ENCODE measurements around the gene KRTAP12-1. TPM values are rescaled to one million over a fixed set of nuclear protein-coding genes. Genes with fewer than 3 reads are reported as not detected.

The KRTAP12-1 gene
- total RNA-seq, 2 donors from 2014 or later, result not detected

- no peaks in the 10 kb centered on the region for H3K9me3 ChIP-seq
- H3K4me1 ChIP-seq, result no peaks in the 10 kb centered on the region
- peaks cover 0 to 3% of the 10 kb centered on the region in 2 donors for H3K27me3 ChIP-seq
- ATAC-seq (no peak), DNase-seq (no peak)
- intact Hi-C loops (cut with DNase I), result no loop called here
- WGBS, 2 donors, result 79% methylated on average over 14 of the region's 14 CpGs
- H3K4me3 ChIP-seq, result no peak overlapping the region
- TF ChIP-seq CTCF (IDR thresholded peaks at IDR 0.05) (no peak), POLR2A (IDR thresholded peaks at IDR 0.05) (no peak)
- H3K27ac ChIP-seq, result no peak overlapping the region
- H3K36me3 ChIP-seq (replicated peaks in 1 of 2; ENCODE audit: insufficient read depth in 1 of 2, low read depth in 2 of 2), result no peaks in the 10 kb centered on the region
Observed at GRCh38 chr21:44728716-44729115, 46.8 kb upstream of the KRTAP12-1 start.

DNA sequence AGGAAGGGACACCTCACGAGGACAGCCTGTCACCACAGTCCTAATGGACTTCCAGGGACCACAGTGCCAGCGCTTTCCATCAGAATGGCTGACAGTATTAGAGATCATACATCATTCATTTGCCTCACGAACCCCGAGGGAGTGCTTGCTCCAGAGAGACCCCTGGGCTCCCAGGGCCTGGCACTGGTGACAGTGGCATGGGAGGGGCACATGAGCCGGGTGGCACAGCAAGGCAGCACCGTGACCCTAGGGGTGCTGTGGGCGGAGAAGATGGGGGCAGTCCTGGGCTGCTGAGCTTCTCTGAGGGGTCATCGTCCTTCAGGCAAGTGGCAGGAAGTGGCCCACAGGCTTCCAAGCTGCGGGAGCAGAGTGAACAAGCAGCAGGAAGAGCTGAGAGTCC is 45.8 kb upstream of the KRTAP12-1 start:
- peaks cover 0 to 11% of the 10 kb centered on the region in 2 donors for H3K27me3 ChIP-seq
- DNase-seq (no peak), ATAC-seq (no peak)
- intact Hi-C loops (cut with DNase I), result no loop called here
- TF ChIP-seq CTCF (IDR thresholded peaks at IDR 0.05) (no peak), POLR2A (IDR thresholded peaks at IDR 0.05) (no peak)
- no peaks in the 10 kb centered on the region for H3K9me3 ChIP-seq
- no peaks in the 10 kb centered on the region for H3K36me3 ChIP-seq (replicated peaks in 1 of 2; ENCODE audit: insufficient read depth in 1 of 2, low read depth in 2 of 2)
- no peaks in the 10 kb centered on the region for H3K4me1 ChIP-seq
- WGBS, 2 donors, result 52 to 56% methylated on average over 8 of the region's 9 CpGs
- no peak overlapping the region for H3K4me3 ChIP-seq
- no peak overlapping the region for H3K27ac ChIP-seq

DNA sequence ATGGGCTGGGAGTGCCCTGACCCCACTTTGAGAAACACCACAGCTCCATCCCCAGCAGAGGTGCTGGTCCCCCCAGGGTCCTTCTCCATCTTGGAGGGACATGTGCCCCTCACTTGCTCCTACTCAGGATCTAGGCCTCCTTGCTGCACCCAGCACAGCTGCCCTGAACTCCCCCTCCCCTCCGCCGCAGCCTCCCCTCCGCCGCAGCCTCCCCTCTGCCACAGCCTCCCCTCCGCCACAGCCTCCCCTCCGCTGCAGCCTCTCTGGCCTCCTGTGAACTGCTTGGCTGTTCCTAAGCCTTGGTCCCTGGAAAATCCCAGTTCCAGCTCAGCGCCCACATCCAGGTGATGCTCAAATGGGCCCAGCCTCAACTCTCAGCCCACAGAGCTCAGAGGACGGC is 45.4 kb upstream of the KRTAP12-1 start:
- Histone ChIP-seq H3K4me1 (no peaks in the 10 kb centered on the region), H3K27ac (no peak overlapping the region), H3K27me3 (peaks cover 0 to 11% of the 10 kb centered on the region in 2 donors), H3K9me3 (no peaks in the 10 kb centered on the region), H3K36me3 (replicated peaks in 1 of 2; ENCODE audit: insufficient read depth in 1 of 2, low read depth in 2 of 2) (no peaks in the 10 kb centered on the region), H3K4me3 (no peak overlapping the region)
- ATAC-seq (no peak), DNase-seq (no peak)
- intact Hi-C loops (cut with DNase I), result no loop called here
- TF ChIP-seq POLR2A (IDR thresholded peaks at IDR 0.05) (no peak), CTCF (IDR thresholded peaks at IDR 0.05) (no peak)
- WGBS, 2 donors, result 67 to 79% methylated on average over 6 to 8 of the region's 8 CpGs

DNA sequence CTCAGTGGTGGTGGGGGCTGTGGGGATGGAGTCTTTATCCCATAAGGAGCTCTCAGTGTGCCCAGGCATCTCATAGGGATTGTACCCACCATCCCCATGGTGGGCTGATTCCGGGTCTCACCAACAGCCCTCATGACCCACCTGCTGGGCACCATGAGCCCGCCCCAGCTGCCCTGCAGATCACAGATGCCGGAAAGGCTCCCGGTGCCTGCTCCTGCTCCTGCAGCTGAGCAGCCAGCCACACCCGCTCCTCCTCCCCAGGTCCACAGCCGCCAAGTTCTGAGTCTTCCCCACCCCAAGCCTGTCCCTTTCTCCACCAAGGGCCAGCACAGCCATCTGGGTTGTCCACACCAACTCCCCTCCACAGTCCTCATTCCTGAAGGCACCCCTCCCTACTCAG is 44.9 kb upstream of the KRTAP12-1 start:
- no peaks in the 10 kb centered on the region for H3K36me3 ChIP-seq (replicated peaks in 1 of 2; ENCODE audit: insufficient read depth in 1 of 2, low read depth in 2 of 2)
- DNase-seq (no peak), ATAC-seq (no peak)
- H3K4me3 ChIP-seq, result no peak overlapping the region
- intact Hi-C loops (cut with DNase I), result no loop called here
- WGBS, 2 donors, result 68 to 77% methylated on average over 6 of the region's 6 CpGs
- H3K27ac ChIP-seq, result no peak overlapping the region
- H3K9me3 ChIP-seq, result no peaks in the 10 kb centered on the region
- H3K4me1 ChIP-seq, result no peaks in the 10 kb centered on the region
- H3K27me3 ChIP-seq, result peaks cover 0 to 11% of the 10 kb centered on the region in 2 donors
- TF ChIP-seq POLR2A (IDR thresholded peaks at IDR 0.05) (no peak), CTCF (IDR thresholded peaks at IDR 0.05) (no peak)

- DNase-seq (no peak), ATAC-seq (no peak)
- no peak for TF ChIP-seq POLR2A (IDR thresholded peaks at IDR 0.05)
- TF ChIP-seq CTCF (IDR thresholded peaks at IDR 0.05), result no peak
- no peak overlapping the region for H3K4me3 ChIP-seq
- 73 to 80% methylated on average over 11 to 14 of the region's 14 CpGs for WGBS, 2 donors
- H3K9me3 ChIP-seq, result no peaks in the 10 kb centered on the region
- peaks cover 0 to 11% of the 10 kb centered on the region in 2 donors for H3K27me3 ChIP-seq
- intact Hi-C loops (cut with DNase I), result no loop called here
- H3K4me1 ChIP-seq, result no peaks in the 10 kb centered on the region
- H3K27ac ChIP-seq, result no peak overlapping the region
- H3K36me3 ChIP-seq (replicated peaks in 1 of 2; ENCODE audit: insufficient read depth in 1 of 2, low read depth in 2 of 2), result no peaks in the 10 kb centered on the region
Observed at GRCh38 chr21:44724926-44725325, 43.0 kb upstream of the KRTAP12-1 start.

Data from body of pancreas (tissue), 4 donors.